HK-2 (cell line): ENCODE results near the gene PLET1.

Source experiments
- DNase-seq: peaks from one replicate; pipeline ENCODE4 v3.0.0-alpha.2; 2018; ENCODE audit not compliant: unreplicated experiment

The PLET1 gene

GRCh38 chr11:112260490-112260889, at the start of gene PLET1:
Gene PLET1 (minus strand): TSS chr11:112260860. CDS start chr11:112260589, 271 bp downstream.
- no peak for DNase-seq

GRCh38 chr11:112310419-112310818, 49.8 kb upstream of the PLET1 start:
- no peak for DNase-seq

GRCh38 chr11:112308651-112309050, 48.0 kb upstream of the PLET1 start:
- DNase-seq: no peak

GRCh38 chr11:112307616-112308015, 47.0 kb upstream of the PLET1 start:
- no peak for DNase-seq

- DNase-seq: no peak
Measured at GRCh38 chr11:112306230-112306629, 45.6 kb upstream of the PLET1 start.

- no peak for DNase-seq
Measured at GRCh38 chr11:112304914-112305313, 44.3 kb upstream of the PLET1 start.

GRCh38 chr11:112303616-112304015, 43.0 kb upstream of the PLET1 start:
- no peak for DNase-seq

- no peak for DNase-seq
Measured at GRCh38 chr11:112302226-112302868, 41.7 kb upstream of the PLET1 start.

- no peak for DNase-seq
Measured at GRCh38 chr11:112300094-112300786, 39.6 kb upstream of the PLET1 start.

- DNase-seq: no peak
Measured at GRCh38 chr11:112298535-112298934, 37.9 kb upstream of the PLET1 start.

- no peak for DNase-seq
Measured at GRCh38 chr11:112297248-112297866, 36.7 kb upstream of the PLET1 start.

- no peak for DNase-seq
Measured at GRCh38 chr11:112296044-112296443, 35.4 kb upstream of the PLET1 start.

GRCh38 chr11:112294688-112295340, 34.2 kb upstream of the PLET1 start:
- no peak for DNase-seq

GRCh38 chr11:112293614-112294013, 33.0 kb upstream of the PLET1 start:
- no peak for DNase-seq

- DNase-seq: no peak
Measured at GRCh38 chr11:112292785-112293407, 32.2 kb upstream of the PLET1 start.

GRCh38 chr11:112292188-112292587, 31.5 kb upstream of the PLET1 start:
- DNase-seq: no peak

- no peak for DNase-seq
Measured at GRCh38 chr11:112291191-112291590, 30.5 kb upstream of the PLET1 start.

- DNase-seq: no peak
Measured at GRCh38 chr11:112290493-112290850, 29.8 kb upstream of the PLET1 start.

GRCh38 chr11:112289588-112290492, 29.2 kb upstream of the PLET1 start:
- DNase-seq: peak; percentile 66

GRCh38 chr11:112288021-112288420, 27.4 kb upstream of the PLET1 start:
- no peak for DNase-seq

- no peak for DNase-seq
Measured at GRCh38 chr11:112285841-112286311, 25.2 kb upstream of the PLET1 start.
